GM18873 (cell line): ENCODE measurements around the gene VAT1.

Experiments used
- ATAC-seq: cut with Tn5 transposase; IDR thresholded peaks from one replicate; pipeline ENCODE4 v1.9.1; 2021; ENCODE audit warnings: mild to moderate bottlenecking, moderate library complexity, moderate number of reproducible peaks; ENCODE audit not compliant: unreplicated experiment, low FRiP score

VAT1 gene

GRCh38 chr17:43028221-43028861 is 6.2 kb upstream of the VAT1 start:
- ATAC-seq = no peak

- no peak for ATAC-seq
These were observed 5.2 kb upstream of the VAT1 start for GRCh38 chr17:43027091-43028032.

- ATAC-seq = no peak
These were observed 4.4 kb upstream of the VAT1 start for GRCh38 chr17:43026595-43026994.

- ATAC-seq = no peak
These were observed 3.8 kb upstream of the VAT1 start for GRCh38 chr17:43025766-43026537.

GRCh38 chr17:43025290-43025657 is 3.1 kb upstream of the VAT1 start:
- ATAC-seq = no peak

GRCh38 chr17:43024407-43025289 is 2.5 kb upstream of the VAT1 start, which contains the start of gene RND2:
Gene RND2 (plus strand): TSS chr17:43025231. CDS start chr17:43025348, 117 bp downstream.
- ATAC-seq = no peak

- no peak for ATAC-seq
These were observed 1.1 kb downstream of the VAT1 start for GRCh38 chr17:43020789-43021740.

- no peak for ATAC-seq
These were observed 2.1 kb downstream of the VAT1 start for GRCh38 chr17:43020030-43020621.

GRCh38 chr17:43019418-43019817 is 2.8 kb downstream of the VAT1 start:
- no peak for ATAC-seq

GRCh38 chr17:43018932-43019331 is 3.3 kb downstream of the VAT1 start:
- no peak for ATAC-seq

- no peak for ATAC-seq
These were observed 4.0 kb downstream of the VAT1 start for GRCh38 chr17:43018008-43018853.

GRCh38 chr17:43016216-43016615 is 6.0 kb downstream of the VAT1 start:
- ATAC-seq = no peak

- ATAC-seq = no peak
These were observed 6.6 kb downstream of the VAT1 start for GRCh38 chr17:43015579-43015978.

GRCh38 chr17:43014649-43015542 is 7.3 kb downstream of the VAT1 start:
- no peak for ATAC-seq

GRCh38 chr17:43014020-43014648 is 8.1 kb downstream of the VAT1 start:
- ATAC-seq = no peak

GRCh38 chr17:43013296-43013695 is 8.9 kb downstream of the VAT1 start:
- no peak for ATAC-seq
